GM19468 (cell line): Measurements from ENCODE around the gene PHF12.
"Not testable (repeated sequence)": the region's sequence is repeated elsewhere in the genome, so short reads cannot be mapped to it uniquely, and the experiment has no call there.

Experiments used
- ATAC-seq: cut with Tn5 transposase; IDR thresholded peaks from one replicate; pipeline ENCODE4 v1.9.1; 2021; ENCODE audit warnings: mild to moderate bottlenecking, moderate library complexity, moderate number of reproducible peaks; ENCODE audit not compliant: unreplicated experiment; ENCODE audit errors: extremely low read depth

Gene PHF12

DNA sequence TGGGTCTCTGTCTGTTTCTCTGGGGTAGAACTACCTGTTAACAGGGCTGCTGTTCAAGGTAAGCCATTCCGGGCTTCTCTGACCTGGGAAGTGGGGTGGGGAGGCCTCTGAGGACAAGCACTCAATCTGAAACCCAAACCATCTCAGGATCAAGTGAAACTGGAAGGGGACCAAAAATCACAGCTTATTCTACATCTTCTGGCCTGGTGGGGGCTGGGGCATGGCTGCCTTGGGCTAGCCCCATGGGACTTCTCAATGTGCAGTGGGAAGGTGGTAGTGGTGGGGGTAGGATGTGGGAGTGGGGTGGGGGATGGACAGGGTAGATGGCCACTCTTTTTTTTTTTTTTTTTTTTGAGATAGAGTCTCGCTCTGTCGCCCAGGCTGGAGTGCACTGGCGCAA lies 59.3 kb downstream of the PHF12 start:
- ATAC-seq = no peak

DNA sequence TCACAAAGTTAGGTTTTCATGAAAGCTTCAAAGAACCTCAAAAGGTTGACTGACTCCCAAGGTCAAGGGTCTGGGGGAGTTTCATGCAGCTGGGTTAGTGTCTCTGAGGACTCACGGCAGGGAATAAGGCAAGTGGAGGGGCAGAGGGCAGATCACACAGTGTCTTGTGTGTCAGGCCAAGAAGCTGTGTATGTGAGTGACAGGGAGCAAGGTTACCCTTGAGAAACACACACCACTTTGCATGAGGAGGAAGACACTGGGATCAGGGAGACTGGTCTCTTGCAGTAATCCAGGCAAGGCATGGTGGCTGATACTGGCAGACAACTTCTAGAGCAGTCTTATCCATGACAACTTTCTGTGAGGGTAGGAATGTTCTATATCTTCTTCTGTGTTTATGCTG lies 60.1 kb downstream of the PHF12 start:
- ATAC-seq = no peak

DNA sequence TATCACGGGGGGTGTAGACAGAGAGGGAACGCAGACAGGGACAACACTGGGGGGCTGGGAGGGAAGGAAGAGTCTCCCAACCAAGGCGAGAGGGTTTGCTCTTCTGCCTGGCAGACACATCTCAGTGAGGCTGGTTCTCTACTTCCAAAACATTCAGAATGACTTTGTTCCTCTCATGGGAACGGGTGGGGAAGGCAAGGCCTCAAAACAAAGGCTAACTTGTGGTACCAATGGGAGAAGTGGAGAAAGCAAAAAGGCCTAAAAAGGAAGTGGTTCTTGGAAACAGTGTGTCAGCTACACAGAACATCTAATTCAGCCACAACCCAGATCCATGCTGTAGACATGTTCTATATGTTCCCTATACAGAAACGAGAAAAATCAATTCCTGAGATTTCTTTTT lies 61.3 kb downstream of the PHF12 start:
- no peak for ATAC-seq

DNA sequence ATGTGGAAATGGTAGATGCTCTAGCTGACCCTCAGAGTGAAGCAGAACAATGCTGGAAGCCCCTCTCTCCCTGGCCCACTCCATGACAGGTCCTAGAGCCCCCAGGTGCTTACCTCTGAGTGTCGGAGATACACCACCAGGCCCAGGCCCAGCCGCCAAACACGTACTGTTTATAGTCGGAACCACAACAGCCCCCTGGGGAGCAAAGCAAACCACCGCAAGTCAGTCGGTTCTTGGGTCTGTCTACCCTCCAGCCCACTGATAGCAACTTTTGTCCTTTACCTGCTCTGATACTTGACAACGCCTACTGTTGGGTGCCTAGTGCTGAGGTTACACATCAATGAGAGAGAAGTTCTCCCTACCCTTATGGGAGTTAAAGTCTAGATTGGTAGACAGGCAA lies 62.5 kb downstream of the PHF12 start:
- ATAC-seq = no peak

DNA sequence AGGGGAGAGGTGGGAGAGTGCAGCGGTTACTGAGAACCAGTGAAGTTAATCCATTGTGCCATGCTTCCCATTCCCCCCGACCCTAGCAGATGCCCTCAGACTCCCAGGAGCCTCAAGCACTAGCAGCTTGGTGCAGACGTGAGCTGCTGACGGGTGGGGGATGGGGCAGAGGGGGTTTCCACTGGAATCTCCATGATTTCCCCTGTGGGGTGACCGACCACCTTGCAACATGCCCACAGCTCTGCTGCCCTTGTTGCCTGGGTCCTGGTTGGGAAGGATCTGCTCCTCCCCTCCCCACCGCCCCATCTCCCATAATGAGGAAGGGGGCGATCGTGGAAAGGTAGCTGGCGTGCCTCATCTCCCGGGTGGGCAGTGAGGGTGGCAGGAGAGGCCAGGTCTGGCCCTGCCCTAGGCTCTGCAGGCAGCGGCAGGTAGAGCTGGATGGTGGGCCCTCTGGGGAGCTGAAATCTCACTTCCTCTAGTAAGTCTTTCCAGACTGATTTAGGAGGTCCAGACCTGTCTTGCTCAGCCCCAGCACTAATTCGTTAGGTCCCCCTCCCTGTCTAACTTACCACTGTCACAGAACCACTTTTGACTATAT lies 63.3 kb downstream of the PHF12 start:
- peak; percentile 37 for ATAC-seq

DNA sequence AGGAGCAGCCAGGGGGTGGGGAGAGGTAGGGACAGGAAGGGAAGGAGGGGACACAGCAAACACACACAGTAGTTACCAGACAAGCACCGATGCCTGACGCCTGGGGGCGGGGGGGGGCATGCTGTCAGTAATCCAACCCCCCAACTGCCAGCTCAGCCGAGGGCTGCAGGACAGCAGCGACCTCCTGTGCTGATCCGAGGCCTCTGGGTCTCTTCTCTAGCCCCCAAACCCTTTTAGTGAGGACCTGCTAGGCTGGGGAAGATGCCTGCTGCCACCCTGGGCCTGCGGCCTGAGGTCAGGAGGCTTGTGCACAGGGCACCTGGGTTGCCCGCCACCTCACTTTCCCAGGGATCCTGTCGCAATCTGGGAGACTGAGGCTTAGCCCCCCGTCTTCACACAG lies 65.4 kb downstream of the PHF12 start:
- no peak for ATAC-seq

DNA sequence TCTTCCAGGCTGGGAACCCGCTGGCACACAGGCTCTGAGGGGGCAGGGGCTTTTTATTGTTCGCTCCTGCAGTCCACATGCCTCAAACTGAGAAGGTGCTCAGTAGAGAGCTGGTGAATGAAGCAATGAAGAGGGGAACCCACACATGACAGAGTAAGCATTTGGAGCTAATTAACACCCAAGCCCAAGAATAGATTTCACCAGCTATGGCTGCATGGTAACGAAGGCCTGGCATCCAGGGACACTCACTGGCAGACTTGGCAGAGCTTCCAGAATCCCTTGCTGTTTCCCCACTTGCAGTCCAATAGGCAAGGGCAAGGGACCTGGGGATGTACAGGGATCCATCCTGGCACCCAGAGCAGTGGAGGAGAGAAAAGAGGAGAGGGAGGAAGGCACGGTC lies 66.0 kb downstream of the PHF12 start:
- no peak for ATAC-seq

DNA sequence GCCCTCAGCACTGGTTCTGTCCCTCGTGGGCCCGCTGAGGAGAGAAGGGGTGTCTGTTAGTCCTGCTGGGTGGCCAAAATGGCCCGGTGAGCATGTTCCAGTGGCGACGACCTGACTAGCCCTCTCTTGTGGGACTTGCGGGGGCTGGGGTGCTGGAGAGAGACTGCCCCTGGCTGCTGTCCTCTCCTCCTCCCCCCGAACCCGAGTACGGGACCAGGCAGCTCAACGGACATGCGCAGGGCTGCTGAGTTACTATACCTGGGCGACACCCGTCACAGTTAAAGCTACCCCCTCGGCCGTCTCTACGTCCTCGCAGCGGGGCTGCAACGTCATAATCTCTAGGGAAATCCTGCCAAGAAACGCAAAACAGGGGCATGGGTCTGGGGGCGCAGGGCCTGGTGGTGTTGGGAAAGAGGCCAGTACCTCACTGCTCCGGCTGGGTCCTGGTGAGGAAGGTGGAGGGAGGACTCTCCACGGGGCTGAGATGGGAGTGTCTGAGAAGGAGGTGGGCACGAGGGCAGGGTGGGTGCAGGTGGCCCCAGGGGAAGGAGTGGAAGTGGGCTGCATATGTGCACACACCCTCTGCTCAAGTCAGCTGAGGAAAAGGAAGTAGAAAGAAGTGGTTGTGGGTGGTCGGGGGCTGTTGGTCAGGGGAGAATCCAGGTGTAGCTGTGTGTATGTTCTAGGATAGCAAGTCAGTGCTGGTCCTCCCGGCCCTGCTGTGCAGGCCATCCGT lies 67.2 kb downstream of the PHF12 start:
- ATAC-seq = no peak

DNA sequence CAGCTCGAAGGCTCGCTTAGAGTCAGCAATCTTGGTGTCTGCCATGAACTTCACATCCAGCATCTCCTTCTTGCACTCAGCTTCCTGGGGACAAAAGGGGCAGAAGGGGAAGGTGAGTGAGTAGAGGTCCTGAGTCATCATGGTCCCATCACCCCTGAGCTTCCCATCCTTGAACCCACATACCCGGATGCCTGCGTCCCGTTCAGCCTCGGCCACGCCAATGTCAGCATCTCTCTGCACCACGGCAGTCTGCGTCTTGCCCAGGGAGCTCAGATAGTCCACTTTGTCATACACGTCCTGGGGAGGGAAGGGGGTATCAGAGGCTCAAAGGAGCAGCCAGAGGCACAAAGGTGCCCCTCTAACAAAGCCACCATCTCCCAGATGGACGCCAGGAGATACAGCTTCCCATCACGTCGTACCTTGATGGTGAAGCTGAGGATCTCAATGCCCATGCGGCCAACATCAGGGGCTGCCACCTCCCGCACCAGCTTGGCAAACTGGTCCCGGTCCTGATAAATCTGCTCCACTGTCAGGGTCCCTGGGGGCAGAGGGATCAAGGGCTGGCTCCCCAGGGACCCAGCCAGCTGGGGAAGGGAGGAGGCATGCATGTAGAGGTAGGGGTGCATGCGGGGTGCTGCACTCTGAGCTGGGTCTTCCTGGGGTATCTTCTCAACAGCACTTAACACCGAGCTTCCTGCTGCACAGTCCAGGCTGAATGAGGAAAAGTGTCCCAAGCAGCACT lies 69.0 kb downstream of the PHF12 start:
- no peak for ATAC-seq

DNA sequence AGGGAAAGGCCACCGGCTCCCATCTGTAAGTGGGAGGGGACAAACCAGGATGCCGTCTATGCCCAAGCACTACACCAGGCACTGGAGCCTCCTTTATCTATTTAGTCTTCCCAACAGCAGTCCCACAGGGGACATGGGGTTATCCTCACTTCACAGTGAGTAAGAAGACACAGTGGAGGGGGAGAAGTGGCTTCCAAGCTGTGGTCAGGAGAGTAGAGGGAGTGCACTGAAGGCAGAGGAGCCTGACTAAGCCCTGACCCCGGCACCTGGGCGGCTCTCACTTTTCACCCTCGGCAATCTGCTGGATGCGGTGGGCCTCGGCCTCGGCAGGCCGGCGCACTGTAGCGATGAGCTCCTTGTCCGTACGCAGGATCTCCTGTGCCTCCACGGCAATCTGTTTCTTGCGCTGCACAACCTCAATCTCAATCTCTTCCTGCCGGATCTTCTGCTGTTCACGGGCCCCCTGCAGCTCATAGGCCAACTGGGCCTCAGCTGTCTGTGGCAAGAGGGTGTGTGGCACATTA lies 69.7 kb downstream of the PHF12 start:
- no peak for ATAC-seq

DNA sequence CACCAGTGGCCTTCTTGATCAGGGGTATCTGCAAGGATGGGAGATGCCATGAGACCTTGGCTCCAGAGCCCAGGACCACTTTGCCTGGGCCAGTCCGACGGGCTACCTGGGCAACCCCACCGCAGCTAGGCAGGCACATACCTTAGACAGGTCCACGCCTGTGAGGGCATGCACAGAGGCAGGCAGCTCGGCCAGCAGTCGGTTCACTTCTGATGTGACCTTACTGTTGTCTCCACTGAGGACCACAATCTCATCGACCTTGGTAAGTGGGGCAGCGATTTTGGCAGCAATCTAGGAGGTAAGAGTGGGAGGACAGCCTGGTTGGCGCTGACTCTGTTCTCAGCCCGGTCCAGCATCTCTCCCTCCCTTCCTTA lies 70.8 kb downstream of the PHF12 start:
- no peak for ATAC-seq

DNA sequence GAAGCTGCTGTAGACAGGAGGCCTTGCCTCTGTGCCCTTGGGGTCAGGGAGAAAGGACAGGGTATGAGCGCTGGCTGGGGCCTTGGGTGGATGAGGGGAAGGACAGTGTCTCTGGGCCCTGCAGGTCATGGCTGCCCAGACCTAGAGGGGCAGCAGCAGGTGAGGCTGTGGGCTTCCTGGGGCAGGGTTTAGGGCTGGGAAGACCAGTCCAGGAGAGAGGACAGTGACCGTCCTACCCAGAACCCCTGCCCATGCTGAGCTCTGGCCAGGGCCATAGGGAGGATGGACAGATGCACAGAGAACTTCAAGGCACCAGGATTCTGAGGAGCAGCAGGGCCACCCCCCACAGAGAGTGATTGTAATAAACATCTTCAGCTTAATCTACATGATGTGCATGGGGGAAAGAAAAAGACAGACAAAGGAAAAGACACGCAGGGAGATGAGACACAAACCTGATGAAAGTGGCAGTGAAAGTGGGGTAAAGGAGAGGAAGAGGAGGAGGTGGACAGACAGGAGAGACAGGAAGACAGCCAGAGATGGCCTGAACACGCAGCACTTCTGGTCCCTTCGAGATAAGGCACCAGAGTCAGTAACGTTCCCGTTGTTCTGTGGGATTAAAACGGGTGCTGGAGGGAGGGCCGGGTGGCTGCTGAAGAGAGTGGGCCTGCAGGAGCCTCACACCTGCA lies 71.3 kb downstream of the PHF12 start:
- ATAC-seq = no peak

DNA sequence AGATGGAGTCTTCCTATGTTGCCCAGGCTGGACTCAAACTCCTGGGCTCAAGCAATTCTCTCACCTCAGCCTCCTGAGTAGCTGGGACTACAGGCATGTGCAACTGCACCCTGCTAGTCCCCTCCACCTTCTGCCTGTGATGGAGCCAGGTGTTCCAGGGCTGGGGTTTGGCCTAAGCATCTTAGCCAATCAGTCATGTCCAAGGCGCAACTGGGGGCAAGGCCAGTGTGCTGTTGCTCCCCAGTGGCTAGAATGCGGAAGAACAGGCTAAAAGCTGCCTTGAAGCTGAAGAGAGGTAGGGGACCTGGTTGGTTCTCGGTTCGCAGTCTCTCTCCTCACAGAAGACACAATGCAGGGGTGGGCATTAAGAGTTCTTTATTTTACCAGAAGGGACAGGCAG lies 72.3 kb downstream of the PHF12 start:
- no peak for ATAC-seq

DNA sequence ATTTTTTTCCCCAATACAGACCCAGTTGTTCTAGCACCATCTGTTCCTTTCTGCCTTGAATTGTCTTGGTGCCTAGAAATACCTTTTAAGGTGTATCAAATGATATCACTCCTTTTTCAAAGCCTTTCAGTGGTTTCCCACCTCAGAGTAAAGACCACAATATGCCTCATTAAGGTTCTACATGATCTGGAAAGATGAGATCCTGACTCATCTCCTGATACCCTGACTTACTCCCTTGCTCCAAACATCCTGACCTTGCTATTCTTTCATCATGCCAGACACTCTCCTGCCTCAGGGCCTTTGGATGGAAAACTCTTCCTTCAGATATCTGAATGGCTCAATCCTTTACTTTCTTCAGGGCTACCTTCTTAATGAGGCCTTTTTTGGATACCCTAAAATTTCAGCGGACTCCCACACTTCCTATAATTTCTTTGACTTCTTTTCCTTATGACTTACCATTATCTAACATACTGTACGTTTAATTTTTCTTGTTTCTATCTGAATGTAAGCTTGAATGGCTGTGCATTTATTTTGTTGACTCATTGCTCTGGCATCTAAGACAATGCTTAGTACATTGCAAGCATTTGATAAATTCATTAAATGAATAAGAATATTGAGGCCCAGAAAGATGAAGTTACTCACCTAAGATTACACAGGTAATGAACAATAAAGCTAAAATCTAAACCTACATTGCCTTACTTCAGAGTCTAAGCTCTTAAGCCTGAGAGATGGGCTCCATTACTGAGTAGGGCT lies 73.0 kb downstream of the PHF12 start:
- no peak for ATAC-seq

DNA sequence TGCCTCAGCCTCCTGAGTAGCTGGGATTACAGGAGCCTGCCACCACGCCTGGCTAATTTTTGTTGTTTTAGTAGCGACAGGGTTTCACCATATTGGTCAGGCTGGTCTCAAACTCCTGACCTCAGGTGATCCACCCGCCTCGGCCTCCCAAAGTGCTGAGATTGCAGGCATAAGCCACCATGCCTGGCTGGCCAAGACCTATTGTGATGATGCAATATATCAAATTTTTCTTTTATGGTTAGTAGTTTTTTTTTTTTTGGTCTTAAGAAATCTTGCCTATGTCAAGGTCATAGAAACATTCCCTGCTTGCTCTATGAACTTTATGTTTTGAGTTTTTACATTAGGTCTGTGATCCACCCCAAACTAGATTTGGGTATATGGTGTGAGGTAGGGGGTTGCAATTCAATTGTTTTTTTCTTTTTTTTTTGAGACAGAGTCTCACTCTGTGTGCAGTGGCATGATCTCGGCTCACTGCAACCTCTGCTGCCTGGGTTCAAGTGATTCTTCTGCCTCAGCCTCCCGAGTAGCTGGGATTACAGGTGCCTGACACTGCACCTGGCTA lies 74.1 kb downstream of the PHF12 start:
- not testable (repeated sequence) for ATAC-seq

DNA sequence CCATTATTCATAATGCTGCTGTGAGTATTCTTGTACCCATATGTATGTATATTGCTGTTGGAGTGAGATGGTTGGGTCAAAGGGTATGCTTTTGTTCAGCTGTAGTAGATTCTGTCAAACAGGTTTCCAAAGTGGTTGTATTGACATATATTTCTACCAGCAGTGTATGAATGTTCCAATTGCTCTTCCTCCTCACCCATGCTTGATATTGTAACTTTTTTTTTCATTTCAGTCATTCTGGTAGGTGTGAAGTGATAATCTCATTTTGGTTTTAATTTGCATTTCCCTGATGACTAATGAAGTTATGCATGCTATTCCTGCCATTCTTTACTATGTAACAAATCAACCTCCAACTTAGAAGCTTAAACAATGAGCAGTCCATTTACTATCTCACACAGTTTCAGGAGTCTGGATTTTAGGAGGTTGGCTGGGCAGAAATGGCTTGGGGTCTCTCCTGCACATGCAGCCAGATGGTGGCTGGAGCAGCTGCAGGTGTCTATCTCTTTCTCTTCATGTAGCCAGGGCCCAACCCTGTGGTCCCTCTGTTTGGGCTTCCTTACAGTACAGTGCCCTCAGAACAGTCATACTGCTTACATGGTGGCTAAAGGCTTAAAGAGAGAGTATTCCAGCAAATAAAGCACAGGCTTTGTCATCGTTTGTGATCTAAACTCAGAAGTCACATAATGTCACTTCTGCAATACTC lies 75.3 kb downstream of the PHF12 start:
- ATAC-seq = no peak

DNA sequence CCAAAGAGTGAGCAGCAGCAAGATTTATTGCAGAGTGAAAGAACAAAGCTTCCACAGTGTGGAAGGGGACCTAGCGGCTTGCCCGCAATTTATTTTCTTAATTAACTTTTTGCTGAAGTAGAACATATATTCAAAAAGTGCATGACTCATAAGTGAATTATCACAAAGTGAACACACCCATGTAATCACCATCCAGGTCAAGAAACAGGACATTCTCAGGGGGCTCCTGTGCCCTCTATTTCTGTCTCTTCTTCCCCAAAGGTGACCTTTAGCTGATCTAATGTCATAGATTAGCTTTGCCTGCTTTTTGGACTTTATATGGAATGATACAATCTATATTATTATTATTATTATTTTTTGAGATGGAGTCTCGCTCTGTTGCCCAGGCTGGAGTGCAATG lies 76.6 kb downstream of the PHF12 start:
- ATAC-seq = no peak

DNA sequence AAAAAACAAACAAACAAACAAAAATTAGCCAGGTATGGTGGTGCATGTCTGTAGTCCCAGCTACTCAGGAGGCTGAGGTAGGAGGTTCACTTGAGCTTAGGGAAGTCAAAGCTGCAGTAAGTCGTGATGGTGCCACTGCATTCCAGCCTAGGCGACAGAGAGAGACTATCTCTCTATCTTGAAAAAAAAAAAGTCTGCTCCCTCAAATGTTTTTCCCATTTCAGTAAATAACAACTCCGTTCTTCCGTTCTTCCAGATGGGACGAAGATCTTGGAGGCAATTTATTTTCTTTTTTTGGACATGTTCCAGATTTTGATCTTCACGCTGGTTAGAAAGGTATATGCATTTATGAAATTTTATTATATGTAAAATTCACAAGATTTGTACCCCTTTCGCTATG lies 77.5 kb downstream of the PHF12 start:
- ATAC-seq = no peak

DNA sequence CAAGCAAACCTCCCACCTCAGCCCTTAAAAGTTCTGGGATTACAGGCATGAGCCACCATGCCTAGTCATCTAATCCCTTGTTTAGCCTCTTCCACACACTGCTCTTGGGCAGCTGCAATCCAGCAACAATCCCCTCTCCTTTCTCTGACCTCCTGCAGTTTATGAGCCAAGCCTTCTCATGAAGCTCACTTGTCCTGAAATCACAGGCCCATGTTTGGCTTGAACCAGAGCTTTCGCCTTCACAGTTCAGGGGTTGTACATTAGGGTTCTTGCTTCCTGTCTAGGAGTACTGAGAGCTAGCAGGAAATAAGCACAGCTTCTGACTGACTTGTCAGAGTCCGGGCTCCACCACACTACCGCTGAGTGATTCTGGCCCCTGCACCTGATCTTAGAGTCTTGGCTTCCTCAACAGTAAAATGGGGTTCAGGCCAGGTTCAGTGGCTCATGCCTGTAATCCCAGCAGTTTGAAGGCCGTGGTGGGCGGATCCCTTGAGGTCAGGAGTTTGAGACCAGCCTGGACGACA lies 80.2 kb downstream of the PHF12 start:
- peak; percentile 63 for ATAC-seq
